ENCODE measurements around the gene KDM7A. TPM values are rescaled to one million over a fixed set of nuclear protein-coding genes. Genes with fewer than 3 reads are reported as not detected.

Gene KDM7A
- total and polyA plus RNA-seq, 9 of the 15 experiments (the other 6 are each of a cell fraction or from before 2014, with no cell fraction given): 0.90 to 8.4 (median 7.0) TPM

GRCh38 chr7:140175221-140176121 is 1.3 kb downstream of the KDM7A start (continued):
- TF ChIP-seq NONO (IDR thresholded peaks at IDR 0.05; ENCODE audit: low read depth in 2 of 2, low read length in 1 of 2) (peak; percentile 72 to 76; a peak in 2 of 4 replicates), MLLT1 (IDR thresholded peaks at IDR 0.05) (no peak; a peak in 1 of 4 replicates), SP2 (IDR thresholded peaks at IDR 0.05; ENCODE audit: extremely low read depth, low read depth, low read length, poor library complexity, severe bottlenecking) (no peak), HDAC6 (IDR thresholded peaks at IDR 0.05; ENCODE audit: low read depth, low read length) (no peak), RNF219 (CRISPR knock-in tag; IDR thresholded peaks at IDR 0.05) (no peak), RBM15 (IDR thresholded peaks at IDR 0.05; ENCODE audit: insufficient read depth, low read length) (no peak), RREB1 (CRISPR knock-in tag; IDR thresholded peaks at IDR 0.05) (no peak; the same call in 1 of the 2 replicates), CREB1 (IDR thresholded peaks at IDR 0.05) (peak; percentile 79), CREB1 (CRISPR knock-in tag; IDR thresholded peaks at IDR 0.05) (peak; percentile 44; the same call in 1 of the 2 replicates), COPS2 (conservative IDR thresholded peaks at IDR 0.05) (no peak), ZNF518B (CRISPR knock-in tag; IDR thresholded peaks at IDR 0.05) (no peak), MAFF (IDR thresholded peaks at IDR 0.05; ENCODE audit: low read length) (no peak; the same call in 1 of the 2 replicates), TAF15 (IDR thresholded peaks at IDR 0.05; ENCODE audit: low read depth, low read length) (no peak)

All from K562 (cell line).